ENCODE results near the gene SPATA32.

GRCh38 chr17:45307290-45308015 is 45.6 kb upstream of the SPATA32 start:
- TF ChIP-seq CTCF (conservative IDR thresholded peaks at IDR 0.05): no peak
- TF ChIP-seq EZH2 (IDR thresholded peaks at IDR 0.05; ENCODE audit: low read depth): no peak

Data from PC-9 (cell line).